GM08714 (cell line): ENCODE data around the gene DSTN.

Experiments used
- H3K4me3 ChIP-seq: fragments of 200-500 bp; sonication (Bioruptor generic); 2 replicates; pipeline ENCODE4 v1.5.1; 2014; ENCODE audit warnings: mild to moderate bottlenecking, low read length, inconsistent platforms
- ZNF274 ChIP-seq: IDR thresholded peaks from 2 replicates; pipeline ENCODE4 v1.6.1; 2012; ENCODE audit warnings: mild to moderate bottlenecking, low read depth, low read length

DSTN gene

GRCh38 chr20:17616480-17617211, 46.8 kb downstream of the DSTN start:
- no peak overlapping the region for H3K4me3 ChIP-seq
- TF ChIP-seq ZNF274 = no peak

GRCh38 chr20:17617212-17617867, 47.5 kb downstream of the DSTN start:
- no peak overlapping the region for H3K4me3 ChIP-seq
- TF ChIP-seq ZNF274 = no peak

- no peak for TF ChIP-seq ZNF274
- H3K4me3 ChIP-seq = no peak overlapping the region
These were observed 48.2 kb downstream of the DSTN start for GRCh38 chr20:17617868-17618672.

GRCh38 chr20:17618673-17619013, 48.8 kb downstream of the DSTN start:
- no peak for TF ChIP-seq ZNF274
- no peak overlapping the region for H3K4me3 ChIP-seq

- H3K4me3 ChIP-seq = no peak overlapping the region
- TF ChIP-seq ZNF274 = no peak
These were observed 49.6 kb downstream of the DSTN start for GRCh38 chr20:17619351-17620093.

GRCh38 chr20:17620371-17621228, 50.7 kb downstream of the DSTN start:
- no peak for TF ChIP-seq ZNF274
- no peak overlapping the region for H3K4me3 ChIP-seq

- H3K4me3 ChIP-seq = no peak overlapping the region
- TF ChIP-seq ZNF274 = no peak
These were observed 51.5 kb downstream of the DSTN start for GRCh38 chr20:17621229-17621968.

- no peak for TF ChIP-seq ZNF274
- H3K4me3 ChIP-seq = no peak overlapping the region
These were observed 52.4 kb downstream of the DSTN start for GRCh38 chr20:17622086-17622850.

GRCh38 chr20:17622851-17623508, 53.1 kb downstream of the DSTN start:
- H3K4me3 ChIP-seq = no peak overlapping the region
- TF ChIP-seq ZNF274 = no peak

- TF ChIP-seq ZNF274 = no peak
- no peak overlapping the region for H3K4me3 ChIP-seq
These were observed 54.2 kb downstream of the DSTN start for GRCh38 chr20:17624070-17624469.

GRCh38 chr20:17624551-17625245, 54.8 kb downstream of the DSTN start:
- no peak for TF ChIP-seq ZNF274
- no peak overlapping the region for H3K4me3 ChIP-seq
